ENCODE measurements around the gene SLC6A19. TPM values are rescaled to one million over a fixed set of nuclear protein-coding genes. Genes with fewer than 3 reads are reported as not detected.

SLC6A19 gene
- polyA plus RNA-seq, 1 of the 3 experiments (the other 2 are of a cell fraction): not detected

- DNase-seq: no peak
- H3K36me3 ChIP-seq (replicated peaks in 1 of 2; ENCODE audit: control insufficient read depth in 1 of 2, insufficient read depth in 2 of 2, low read length in 1 of 2): no peaks in the 10 kb centered on the region
- no peaks in the 10 kb centered on the region for H3K9me2 ChIP-seq
- no peak overlapping the region for H3K9ac ChIP-seq
- POLR2A ChIA-PET: no interaction called here
- H3K4me3 ChIP-seq (ENCODE audit: low read depth in 2 of 2, low read length in 1 of 2): no peak overlapping the region
- H3K4me1 ChIP-seq (ENCODE audit: control insufficient read depth in 1 of 2, insufficient read depth in 2 of 2, low read depth in 1 of 2, low read length in 1 of 2): no peaks in the 10 kb centered on the region; a peak in 1 of 4 replicates
- no peak for TF ChIP-seq RAD21 (IDR thresholded peaks at IDR 0.05; ENCODE audit: low read length)
- H2AFZ ChIP-seq (ENCODE audit: low read depth): no peak overlapping the region
- CTCF ChIA-PET: interaction anchor here (0.6 to 4.1 kb wide), 6 partner anchors 9 to 493 kb away, joined by 3 to 28 read pairs (median 4); no protein-coding TSS in a partner anchor
- H3F3A ChIP-seq (replicated peaks; ENCODE audit: insufficient read depth): no peaks in the 10 kb centered on the region
- no peaks in the 10 kb centered on the region for H3K79me2 ChIP-seq (ENCODE audit: insufficient read depth)
- no peaks in the 10 kb centered on the region for H3K9me3 ChIP-seq
- no peak overlapping the region for H3K27ac ChIP-seq (ENCODE audit: low read depth in 2 of 2, low read length in 1 of 2)
- H4K20me1 ChIP-seq (ENCODE audit: insufficient read depth): no peaks in the 10 kb centered on the region
- H3K4me2 ChIP-seq: no peak overlapping the region
- 54% methylated on average over 10 of the region's 10 CpGs for WGBS (ENCODE audit: low lambda C conversion rate)
- H3K27me3 ChIP-seq (ENCODE audit: insufficient read depth): peaks cover 16% of the 10 kb centered on the region
Measured at GRCh38 chr5:1152156-1152555, 49.2 kb upstream of the SLC6A19 start.

- no peaks in the 10 kb centered on the region for H3F3A ChIP-seq (replicated peaks; ENCODE audit: insufficient read depth)
- no peak overlapping the region for H3K4me3 ChIP-seq (ENCODE audit: low read depth in 2 of 2, low read length in 1 of 2)
- no peak overlapping the region for H2AFZ ChIP-seq (ENCODE audit: low read depth)
- H4K20me1 ChIP-seq (ENCODE audit: insufficient read depth): 0 out of 2 replicates have a peak, but pooled peaks cover 2% of the 10 kb centered on the region
- no peaks in the 10 kb centered on the region for H3K79me2 ChIP-seq (ENCODE audit: insufficient read depth)
- peaks cover 16% of the 10 kb centered on the region for H3K27me3 ChIP-seq (ENCODE audit: insufficient read depth)
- no peak for TF ChIP-seq GABPA (IDR thresholded peaks at IDR 0.05; ENCODE audit: low read depth)
- H3K4me2 ChIP-seq: no peak overlapping the region
- no peak for DNase-seq
- no peaks in the 10 kb centered on the region; a peak in 1 of 4 replicates for H3K4me1 ChIP-seq (ENCODE audit: control insufficient read depth in 1 of 2, insufficient read depth in 2 of 2, low read depth in 1 of 2, low read length in 1 of 2)
- no peak overlapping the region for H3K9ac ChIP-seq
- WGBS (ENCODE audit: low lambda C conversion rate): 74% methylated on average over 13 of the region's 15 CpGs
- H3K36me3 ChIP-seq (replicated peaks in 1 of 2; ENCODE audit: control insufficient read depth in 1 of 2, insufficient read depth in 2 of 2, low read length in 1 of 2): no peaks in the 10 kb centered on the region
- ChIA-PET CTCF (interaction anchor here (0.9 to 4.1 kb wide), 4 partner anchors 9 to 21 kb away, joined by 3 to 28 read pairs (median 14); no protein-coding TSS in a partner anchor), POLR2A (no interaction called here)
- no peaks in the 10 kb centered on the region for H3K9me3 ChIP-seq
- no peak overlapping the region for H3K27ac ChIP-seq (ENCODE audit: low read depth in 2 of 2, low read length in 1 of 2)
- H3K9me2 ChIP-seq: no peaks in the 10 kb centered on the region
Measured at GRCh38 chr5:1152771-1153282, 48.6 kb upstream of the SLC6A19 start.

- H3K27me3 ChIP-seq (ENCODE audit: insufficient read depth): peaks cover 16% of the 10 kb centered on the region
- H3K9ac ChIP-seq: no peak overlapping the region
- ChIA-PET CTCF (interaction anchor here (0.9 to 4.1 kb wide), 3 partner anchors 8 to 21 kb away, joined by 3 to 28 read pairs (median 3); no protein-coding TSS in a partner anchor), POLR2A (no interaction called here)
- H3K27ac ChIP-seq (ENCODE audit: low read depth in 2 of 2, low read length in 1 of 2): no peak overlapping the region
- H3K4me3 ChIP-seq (ENCODE audit: low read depth in 2 of 2, low read length in 1 of 2): no peak overlapping the region
- no peak for DNase-seq
- H3F3A ChIP-seq (replicated peaks; ENCODE audit: insufficient read depth): no peaks in the 10 kb centered on the region
- H3K4me1 ChIP-seq (ENCODE audit: control insufficient read depth in 1 of 2, insufficient read depth in 2 of 2, low read depth in 1 of 2, low read length in 1 of 2): no peaks in the 10 kb centered on the region; a peak in 1 of 4 replicates
- H3K9me3 ChIP-seq: no peaks in the 10 kb centered on the region
- H4K20me1 ChIP-seq (ENCODE audit: insufficient read depth): 0 out of 2 replicates have a peak, but pooled peaks cover 5% of the 10 kb centered on the region
- no peaks in the 10 kb centered on the region for H3K79me2 ChIP-seq (ENCODE audit: insufficient read depth)
- no peak for TF ChIP-seq GATA2 (CRISPR knock-in tag; IDR thresholded peaks at IDR 0.05)
- no peak for TF ChIP-seq NFIC (IDR thresholded peaks at IDR 0.05; ENCODE audit: borderline replicate concordance)
- TF ChIP-seq YY1 (IDR thresholded peaks at IDR 0.05; ENCODE audit: low read depth): no peak
- no peak for TF ChIP-seq RAD21 (IDR thresholded peaks at IDR 0.05; ENCODE audit: low read length)
- no peak for TF ChIP-seq RFX5 (IDR thresholded peaks at IDR 0.05; ENCODE audit: low read length)
- TF ChIP-seq ELF1 (IDR thresholded peaks at IDR 0.05): no peak
- TF ChIP-seq USF2 (IDR thresholded peaks at IDR 0.05; ENCODE audit: borderline replicate concordance, low read depth, low read length): no peak
- TF ChIP-seq TEAD4 (IDR thresholded peaks at IDR 0.05; ENCODE audit: borderline replicate concordance, insufficient read depth): no peak
- no peak overlapping the region for H3K4me2 ChIP-seq
- 55% methylated on average over 10 of the region's 12 CpGs for WGBS (ENCODE audit: low lambda C conversion rate)
- H3K9me2 ChIP-seq: no peaks in the 10 kb centered on the region
- no peak overlapping the region for H2AFZ ChIP-seq (ENCODE audit: low read depth)
- H3K36me3 ChIP-seq (replicated peaks in 1 of 2; ENCODE audit: control insufficient read depth in 1 of 2, insufficient read depth in 2 of 2, low read length in 1 of 2): no peaks in the 10 kb centered on the region
Measured at GRCh38 chr5:1153428-1153827, 48.0 kb upstream of the SLC6A19 start.

Measured in SK-N-SH (cell line).